NT2/D1 (cell line): Measurements from ENCODE around the gene GPR157.

Experiments used
- DNase-seq: peaks from one replicate; pipeline ENCODE4 v3.0.0-alpha.2; 2011; ENCODE audit warnings: low read depth, low spot score
- H3K27me3 ChIP-seq: 2 replicates; pipeline ENCODE4 v1.6.0; 2011; ENCODE audit warnings: mild to moderate bottlenecking; ENCODE audit not compliant: insufficient read length, insufficient read depth
- H3K36me3 ChIP-seq: 2 replicates; pipeline ENCODE4 v1.6.1; 2011; ENCODE audit warnings: mild to moderate bottlenecking, low read length, mixed read lengths; ENCODE audit not compliant: insufficient read depth, insufficient read length
- H3K4me1 ChIP-seq: 2 replicates; pipeline ENCODE4 v1.5.1; 2011; ENCODE audit not compliant: insufficient read depth, insufficient read length
- H3K4me3 ChIP-seq: 2 replicates; pipeline ENCODE4 v1.5.1; 2011; ENCODE audit warnings: low read depth; ENCODE audit not compliant: insufficient read length
- H3K9ac ChIP-seq: 2 replicates; pipeline ENCODE4 v1.6.0; 2011; ENCODE audit warnings: low read depth; ENCODE audit not compliant: insufficient read length
- H3K9me3 ChIP-seq: 2 replicates; pipeline ENCODE4 v1.5.1; 2011; ENCODE audit warnings: mild to moderate bottlenecking, low read length; ENCODE audit not compliant: insufficient read depth
- SUZ12 ChIP-seq: IDR thresholded peaks from 2 replicates; pipeline ENCODE4 v1.6.1; 2011; ENCODE audit not compliant: insufficient read length, insufficient read depth; ENCODE audit errors: extremely low read depth
- YY1 ChIP-seq: IDR thresholded peaks from 2 replicates; pipeline ENCODE4 v1.6.1; 2011; ENCODE audit not compliant: insufficient read length, insufficient read depth
- ZNF274 ChIP-seq: IDR thresholded peaks from 2 replicates; pipeline ENCODE4 v1.6.1; 2011; ENCODE audit warnings: mild to moderate bottlenecking, low read depth, low read length

Gene GPR157

DNA sequence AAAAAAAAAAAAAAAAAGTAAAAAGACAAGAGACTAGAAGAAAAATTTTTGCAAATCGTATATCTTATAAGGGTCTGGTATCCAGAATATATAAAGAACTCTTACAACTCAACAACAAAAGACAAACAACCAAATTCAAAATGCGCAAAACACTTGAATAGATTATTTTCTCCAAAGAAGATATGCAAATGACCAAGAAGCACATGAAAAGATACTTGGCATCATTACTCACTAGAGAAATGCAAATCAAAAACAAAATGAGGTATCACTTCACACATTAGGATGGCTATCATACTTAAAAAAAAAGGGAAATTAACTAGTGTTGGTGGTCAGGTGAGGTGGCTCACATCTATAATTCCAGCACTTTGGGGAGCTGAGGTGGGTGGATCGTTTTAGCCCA, 47.4 kb downstream of the GPR157 start:
- no peaks in the 10 kb centered on the region for H3K36me3 ChIP-seq
- no peak for DNase-seq
- H3K4me3 ChIP-seq = no peak overlapping the region
- no peaks in the 10 kb centered on the region for H3K27me3 ChIP-seq
- TF ChIP-seq ZNF274 (no peak), SUZ12 (no peak), YY1 (no peak)
- H3K9me3 ChIP-seq = peaks cover 2% of the 10 kb centered on the region; the same call in 1 of the 2 replicates
- no peaks in the 10 kb centered on the region for H3K4me1 ChIP-seq
- H3K9ac ChIP-seq = no peak overlapping the region

DNA sequence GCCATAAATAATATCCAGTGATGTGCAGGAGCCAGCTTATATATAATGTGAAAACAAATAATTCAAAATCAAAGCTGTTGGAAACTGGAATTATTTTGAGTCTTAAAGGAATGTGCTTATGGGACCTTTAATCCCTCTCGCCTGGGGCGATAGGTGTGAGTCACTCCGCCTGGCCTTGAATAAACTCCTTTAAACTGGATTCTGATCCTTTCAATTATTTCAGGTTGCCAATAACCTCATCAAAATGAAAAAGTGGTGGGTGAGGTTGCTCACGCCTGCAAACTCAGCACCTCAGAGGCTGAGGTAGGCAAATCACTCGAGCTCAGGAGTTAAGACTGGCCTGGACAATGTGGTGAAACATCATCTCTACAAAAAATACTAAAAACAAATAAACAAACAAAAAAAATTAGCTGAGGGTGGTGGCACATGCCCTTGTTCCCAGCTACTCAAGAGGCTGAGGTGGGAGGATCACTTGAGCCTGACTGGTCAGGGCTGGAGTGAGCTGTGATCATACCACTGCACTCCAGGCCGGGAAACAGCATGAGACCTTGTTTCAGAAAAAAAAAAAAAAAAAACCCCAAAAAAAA, 48.1 kb downstream of the GPR157 start:
- no peak for DNase-seq
- Histone ChIP-seq H3K27me3 (no peaks in the 10 kb centered on the region), H3K9ac (no peak overlapping the region), H3K4me1 (no peaks in the 10 kb centered on the region), H3K9me3 (no peaks in the 10 kb centered on the region), H3K4me3 (no peak overlapping the region), H3K36me3 (no peaks in the 10 kb centered on the region)
- TF ChIP-seq ZNF274 = no peak
- no peak for TF ChIP-seq YY1
- TF ChIP-seq SUZ12 = no peak

DNA sequence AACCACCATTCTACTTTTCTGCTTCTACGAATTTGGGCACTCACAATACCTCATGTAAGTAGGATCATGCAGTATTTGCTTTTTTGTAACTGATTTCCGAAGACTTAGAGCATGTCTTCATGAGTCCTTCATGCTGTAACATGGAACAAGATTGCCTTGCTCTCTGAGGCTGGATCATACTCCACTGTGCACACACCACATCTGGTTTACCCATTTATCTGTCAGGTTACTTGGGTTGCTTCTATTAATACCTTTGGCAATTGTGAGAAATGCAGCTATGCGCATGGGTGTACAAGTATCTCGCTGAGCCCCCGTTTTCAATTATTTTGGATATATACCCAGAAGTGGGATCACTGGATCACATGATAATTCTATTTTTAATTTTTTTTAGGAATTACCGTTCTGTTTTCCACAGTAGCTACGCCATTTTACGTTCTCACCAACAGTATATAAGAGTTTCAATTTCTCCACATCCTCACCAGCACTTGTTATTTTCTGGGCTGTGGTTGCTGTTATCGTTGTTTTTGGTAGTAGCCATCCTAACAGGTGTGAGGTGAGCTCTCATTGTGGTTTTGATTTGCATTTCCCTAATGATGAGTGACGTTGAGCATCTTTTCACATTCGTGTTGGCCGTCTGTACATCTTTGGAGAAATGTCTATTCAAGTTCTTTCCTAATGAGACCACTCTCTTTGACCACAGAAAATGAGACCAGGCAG, 48.8 kb downstream of the GPR157 start:
- Histone ChIP-seq H3K36me3 (no peaks in the 10 kb centered on the region), H3K27me3 (no peaks in the 10 kb centered on the region), H3K9ac (no peak overlapping the region), H3K9me3 (no peaks in the 10 kb centered on the region), H3K4me3 (no peak overlapping the region), H3K4me1 (no peaks in the 10 kb centered on the region)
- no peak for DNase-seq
- TF ChIP-seq ZNF274 = no peak
- no peak for TF ChIP-seq SUZ12
- TF ChIP-seq YY1 = no peak

DNA sequence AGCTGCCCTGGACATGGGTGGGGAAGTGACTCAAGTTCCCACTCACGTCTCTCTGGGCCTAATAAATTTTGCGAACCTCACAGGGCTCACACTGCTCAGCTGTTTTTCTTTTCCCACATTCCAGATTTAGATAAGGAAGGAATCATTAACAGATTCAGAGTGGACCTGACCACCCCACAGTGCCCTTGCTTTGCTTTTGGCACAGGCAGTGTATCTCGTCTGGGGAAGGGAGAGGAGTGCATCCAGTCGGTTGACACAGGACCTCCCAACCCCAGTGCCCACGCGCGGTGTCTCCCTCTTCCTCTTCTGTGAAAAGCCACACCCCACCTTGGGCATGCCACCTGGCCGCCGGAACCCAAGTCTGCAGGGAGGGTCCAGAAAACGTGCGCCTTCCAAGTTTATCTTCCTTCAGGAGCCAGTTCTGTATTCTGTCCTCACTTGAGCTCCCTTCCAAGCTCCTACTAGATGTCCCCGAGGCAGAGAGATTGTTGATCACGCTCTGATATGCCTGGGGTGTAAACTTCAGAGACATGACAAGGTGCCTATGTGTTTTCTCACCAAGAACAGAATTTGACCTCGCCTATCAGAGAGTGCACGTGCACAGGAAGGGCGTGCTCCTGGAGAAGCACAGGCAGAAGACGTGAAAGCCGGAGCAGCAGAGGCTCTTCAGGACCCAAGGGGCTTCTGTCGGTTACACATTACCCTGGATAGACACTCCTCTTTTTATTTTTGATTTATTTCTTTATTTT, 50.0 kb downstream of the GPR157 start:
- Histone ChIP-seq H3K4me1 (no peaks in the 10 kb centered on the region), H3K9ac (no peak overlapping the region), H3K36me3 (no peaks in the 10 kb centered on the region), H3K4me3 (no peak overlapping the region), H3K9me3 (no peaks in the 10 kb centered on the region), H3K27me3 (no peaks in the 10 kb centered on the region)
- TF ChIP-seq YY1 = no peak
- TF ChIP-seq SUZ12 = no peak
- no peak for TF ChIP-seq ZNF274
- no peak for DNase-seq

DNA sequence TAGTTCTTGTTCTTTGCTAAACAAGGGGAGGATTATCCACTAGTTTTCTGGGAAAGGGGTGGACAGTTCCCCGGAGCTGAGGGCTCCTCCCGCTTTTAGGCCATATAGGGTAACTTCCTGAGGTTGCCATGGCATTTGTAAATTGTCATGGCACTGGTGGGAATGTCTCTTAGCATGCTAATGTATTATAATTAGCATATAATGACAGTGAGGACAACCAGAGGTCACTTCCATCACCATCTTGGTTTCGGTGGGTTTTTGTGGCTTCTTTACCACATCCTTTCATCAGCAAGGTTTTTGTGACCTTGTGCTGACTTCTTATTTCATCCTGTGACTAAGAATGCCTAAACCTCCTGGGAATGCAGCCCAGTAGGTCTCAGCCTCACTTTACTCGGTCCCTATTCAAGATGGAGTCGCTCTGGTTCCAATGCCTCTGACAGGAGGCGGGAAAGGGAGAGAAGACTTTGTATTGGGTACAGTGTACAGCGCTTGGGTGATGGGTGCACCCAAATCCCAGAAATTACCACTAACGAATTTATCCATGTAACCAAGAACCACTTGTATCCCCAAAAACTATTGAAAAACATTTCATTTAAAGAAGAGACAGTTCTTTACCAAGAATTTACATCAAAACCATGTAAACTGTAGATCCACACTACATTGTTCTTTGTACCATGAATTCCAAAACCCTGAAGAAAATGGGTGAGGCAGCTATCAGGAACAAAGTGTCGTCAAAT, 50.7 kb downstream of the GPR157 start:
- no peaks in the 10 kb centered on the region for H3K9me3 ChIP-seq
- no peak for TF ChIP-seq ZNF274
- TF ChIP-seq SUZ12 = no peak
- TF ChIP-seq YY1 = no peak
- no peak overlapping the region for H3K4me3 ChIP-seq
- DNase-seq = no peak
- no peaks in the 10 kb centered on the region for H3K36me3 ChIP-seq
- H3K9ac ChIP-seq = no peak overlapping the region
- no peaks in the 10 kb centered on the region for H3K4me1 ChIP-seq
- no peaks in the 10 kb centered on the region for H3K27me3 ChIP-seq

DNA sequence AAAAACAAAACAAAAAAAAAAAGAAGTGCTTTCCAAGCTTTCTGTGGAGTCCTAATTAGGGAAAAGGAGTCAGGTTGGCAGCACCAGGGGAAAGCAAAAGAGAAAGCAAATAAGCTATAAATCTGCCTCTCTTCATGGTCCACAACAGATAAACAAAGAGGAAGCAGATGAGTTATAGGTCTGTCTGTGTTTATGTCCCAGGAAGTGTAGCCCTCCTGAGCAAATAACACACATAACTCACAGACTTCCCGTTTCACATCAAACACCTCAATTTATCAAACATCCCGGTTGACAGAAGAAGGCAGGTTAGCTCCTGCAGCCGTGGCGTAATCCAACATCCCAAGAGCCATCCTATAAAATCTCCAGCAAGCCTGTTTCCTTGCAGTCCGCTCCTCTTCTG, 53.9 kb downstream of the GPR157 start:
- TF ChIP-seq ZNF274 (no peak), YY1 (no peak), SUZ12 (no peak)
- Histone ChIP-seq H3K4me3 (no peak overlapping the region), H3K9ac (no peak overlapping the region), H3K9me3 (no peaks in the 10 kb centered on the region), H3K27me3 (no peaks in the 10 kb centered on the region), H3K4me1 (no peaks in the 10 kb centered on the region), H3K36me3 (no peaks in the 10 kb centered on the region)
- no peak for DNase-seq
